Mammary epithelial cell (primary cell): ENCODE measurements around the gene MXRA8.

Experiments
- EZH2 ChIP-seq: IDR thresholded peaks from 2 replicates; pipeline ENCODE4 v1.6.1; 2012; ENCODE audit warnings: low read length, inconsistent platforms, borderline replicate concordance
- TF ChIP-seq, protein P1 (sequence below), 2 donors: IDR thresholded peaks in 1 of 2; conservative IDR thresholded peaks in 1 of 2; 2 replicates each; pipeline ENCODE4 v1.5.1; 2011 to 2012; ENCODE audit warnings: inconsistent platforms in 2 of 2, low read length in 2 of 2, mild to moderate bottlenecking in 2 of 2, control low read depth in 1 of 2, low read depth in 1 of 2; ENCODE audit not compliant: insufficient read depth in 1 of 2; ENCODE audit errors: extremely low read depth in 1 of 2

DNA sequence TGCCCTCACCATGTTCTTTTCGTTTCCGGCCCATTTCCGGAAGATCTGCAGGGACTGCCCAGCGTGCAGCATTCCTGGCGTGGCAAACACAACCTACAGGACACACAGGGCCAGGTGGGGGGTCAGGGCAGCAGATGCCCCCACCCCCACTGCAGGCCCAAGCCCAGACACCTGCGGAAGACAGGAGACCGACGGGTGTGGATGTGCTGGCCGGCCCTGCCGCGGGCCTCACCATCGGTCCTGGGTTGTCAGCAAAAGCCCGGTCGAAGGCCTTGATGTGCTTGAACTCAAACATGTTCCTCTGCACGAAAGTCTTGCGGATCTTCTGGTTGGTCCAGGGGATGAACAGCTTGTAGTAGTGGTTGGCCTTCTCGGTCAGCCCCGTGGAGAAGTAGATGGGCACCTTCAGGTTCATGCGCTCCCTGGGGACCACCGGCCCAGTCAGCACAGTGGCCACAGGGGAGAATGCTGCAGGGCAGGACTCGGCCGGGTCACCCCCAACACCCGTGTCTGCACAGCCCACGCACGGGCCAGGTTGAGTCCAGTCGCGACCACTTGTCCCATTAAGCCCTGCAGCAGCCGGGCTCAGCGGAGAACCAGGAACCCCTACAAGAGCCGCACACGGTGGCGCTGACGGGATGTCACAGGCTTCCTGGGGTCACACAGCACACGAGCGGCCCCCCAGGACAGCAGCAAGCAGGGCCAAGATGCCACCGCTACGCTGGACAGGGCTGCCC is 44.7 kb downstream of the MXRA8 start:
- no peak for TF ChIP-seq EZH2
- TF ChIP-seq, protein P1, sequence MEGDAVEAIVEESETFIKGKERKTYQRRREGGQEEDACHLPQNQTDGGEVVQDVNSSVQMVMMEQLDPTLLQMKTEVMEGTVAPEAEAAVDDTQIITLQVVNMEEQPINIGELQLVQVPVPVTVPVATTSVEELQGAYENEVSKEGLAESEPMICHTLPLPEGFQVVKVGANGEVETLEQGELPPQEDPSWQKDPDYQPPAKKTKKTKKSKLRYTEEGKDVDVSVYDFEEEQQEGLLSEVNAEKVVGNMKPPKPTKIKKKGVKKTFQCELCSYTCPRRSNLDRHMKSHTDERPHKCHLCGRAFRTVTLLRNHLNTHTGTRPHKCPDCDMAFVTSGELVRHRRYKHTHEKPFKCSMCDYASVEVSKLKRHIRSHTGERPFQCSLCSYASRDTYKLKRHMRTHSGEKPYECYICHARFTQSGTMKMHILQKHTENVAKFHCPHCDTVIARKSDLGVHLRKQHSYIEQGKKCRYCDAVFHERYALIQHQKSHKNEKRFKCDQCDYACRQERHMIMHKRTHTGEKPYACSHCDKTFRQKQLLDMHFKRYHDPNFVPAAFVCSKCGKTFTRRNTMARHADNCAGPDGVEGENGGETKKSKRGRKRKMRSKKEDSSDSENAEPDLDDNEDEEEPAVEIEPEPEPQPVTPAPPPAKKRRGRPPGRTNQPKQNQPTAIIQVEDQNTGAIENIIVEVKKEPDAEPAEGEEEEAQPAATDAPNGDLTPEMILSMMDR (conservative IDR thresholded peaks at IDR 0.05 in 1 of 2, IDR thresholded peaks at IDR 0.05 in 1 of 2; ENCODE audit: extremely low read depth in 1 of 2, insufficient read depth in 1 of 2, low read depth in 1 of 2, low read length in 2 of 2), result no peak
